Liver (tissue), 3 donors: Measurements from ENCODE around the gene TRDMT1.

Experiments used
- CTCF ChIP-seq: fragments of 150-350 bp; IDR thresholded peaks from 2 replicates; pipeline ENCODE4 v1.5.1; 2017; ENCODE audit warnings: improper control_type of control experiment, low read depth, low read length; ENCODE audit not compliant: missing input control
- JUND ChIP-seq, 2 donors: IDR thresholded peaks; 2 replicates each; pipeline ENCODE4 v1.6.1; 2016; ENCODE audit warnings: antibody characterized with exemption in 2 of 2
- NR2F2 ChIP-seq: IDR thresholded peaks from 2 replicates; pipeline ENCODE4 v1.6.1; 2016; ENCODE audit warnings: antibody characterized with exemption
- RAD21 ChIP-seq, 2 donors: IDR thresholded peaks; 2 replicates each; pipeline ENCODE4 v1.6.1; 2016; ENCODE audit warnings: antibody characterized with exemption in 2 of 2, mild to moderate bottlenecking in 2 of 2
- TAF1 ChIP-seq: conservative IDR thresholded peaks from 2 replicates; pipeline ENCODE4 v1.6.1; 2016; ENCODE audit warnings: antibody characterized with exemption, mild to moderate bottlenecking
- donor health status: healthy.
- donor health status: healthy.

DNA sequence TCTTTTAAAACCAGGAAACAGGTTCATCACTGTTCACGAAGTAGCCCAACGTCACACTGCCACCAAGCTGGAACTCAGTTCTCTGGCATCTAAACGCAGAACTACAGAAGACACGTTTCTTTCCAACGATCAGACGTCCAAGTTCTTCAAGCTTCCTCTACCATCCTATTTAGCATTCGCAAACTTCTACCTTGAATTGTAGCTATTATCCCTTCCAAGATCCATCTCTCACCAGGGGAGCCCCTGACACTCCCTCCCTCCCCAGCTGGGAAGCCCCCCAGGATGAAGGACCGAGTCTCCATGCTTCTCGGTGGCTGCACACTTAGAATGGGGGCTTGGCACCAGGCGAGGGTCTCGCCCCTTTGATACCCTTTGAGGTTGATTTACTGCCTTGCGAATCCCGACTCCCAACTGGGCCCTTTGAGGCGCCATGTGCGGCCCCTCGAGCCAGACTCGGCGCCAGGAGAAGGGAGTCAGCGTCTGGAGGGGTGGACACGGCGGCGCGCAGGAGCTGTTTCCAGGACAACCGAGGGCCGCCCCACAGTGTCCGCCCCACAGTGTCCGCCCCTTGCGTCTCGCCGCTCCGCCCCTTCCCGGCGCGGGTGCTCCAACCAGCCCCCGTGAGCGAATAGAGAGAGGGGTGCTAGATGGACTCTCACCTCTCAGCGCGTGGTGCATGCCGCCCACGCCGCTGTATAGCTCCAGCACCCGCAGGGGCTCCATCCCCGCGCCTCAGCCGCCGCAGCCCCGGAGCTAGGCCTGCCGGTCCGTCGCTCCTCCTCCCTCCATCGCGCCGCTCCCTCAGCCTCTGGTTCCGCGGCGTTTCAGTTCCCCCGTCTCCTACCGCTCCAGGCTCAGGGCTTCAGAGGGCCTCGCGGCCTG is at the start of gene TRDMT1:
- no peak for TF ChIP-seq JUND (IDR thresholded peaks at IDR 0.05)
- no peak for TF ChIP-seq TAF1
- peak; percentile 53 to 54 for TF ChIP-seq RAD21 (IDR thresholded peaks at IDR 0.05)
- no peak for TF ChIP-seq CTCF
- TF ChIP-seq NR2F2 = no peak
